Subcutaneous adipose tissue (tissue), 4 donors: ENCODE measurements around the gene RPS21. TPM values are rescaled to one million over a fixed set of nuclear protein-coding genes. Genes with fewer than 3 reads are reported as not detected.

Experiments used
- CTCF ChIP-seq: fragments of 450-650 bp; IDR thresholded peaks from one replicate; pipeline ENCODE4 v1.5.1; 2016; ENCODE audit warnings: low read depth, mild to moderate bottlenecking, control low read depth, antibody characterized with exemption, moderate library complexity
- total RNA-seq, 4 donors: library from RNA; depleted of rRNA; stranded (reverse); fragments of >200 nt; gene quantifications; one replicate each; pipeline ENCODE4 v1.1.0, GENCODE V29; 2016

RPS21 gene
- total RNA-seq, 4 donors from 2014 or later, result 1,888 to 3,001 (median 2,521) TPM

GRCh38 chr20:62382306-62383198 lies 4.4 kb upstream of the RPS21 start:
- TF ChIP-seq CTCF, result no peak

- no peak for TF ChIP-seq CTCF
Observed at GRCh38 chr20:62387219-62387913, 463 bp downstream of the RPS21 start.

GRCh38 chr20:62387933-62388635 lies 1.2 kb downstream of the RPS21 start:
- TF ChIP-seq CTCF, result no peak

- no peak for TF ChIP-seq CTCF
Observed at GRCh38 chr20:62388839-62389600, 2.1 kb downstream of the RPS21 start.

- TF ChIP-seq CTCF, result no peak
Observed at GRCh38 chr20:62389601-62390087, 2.7 kb downstream of the RPS21 start.

GRCh38 chr20:62390317-62391164 lies 3.6 kb downstream of the RPS21 start:
- no peak for TF ChIP-seq CTCF
